ENCODE data around the gene ZNF101.
"Not testable (repeated sequence)": the region's sequence is repeated elsewhere in the genome, so short reads cannot be mapped to it uniquely, and the experiment has no call there.

The ZNF101 gene

GRCh38 chr19:19659646-19660245 lies 8.9 kb upstream of the ZNF101 start:
- DNase-seq (ENCODE audit: low read depth in 2 of 3, low spot score in 1 of 3): no peak

DNA sequence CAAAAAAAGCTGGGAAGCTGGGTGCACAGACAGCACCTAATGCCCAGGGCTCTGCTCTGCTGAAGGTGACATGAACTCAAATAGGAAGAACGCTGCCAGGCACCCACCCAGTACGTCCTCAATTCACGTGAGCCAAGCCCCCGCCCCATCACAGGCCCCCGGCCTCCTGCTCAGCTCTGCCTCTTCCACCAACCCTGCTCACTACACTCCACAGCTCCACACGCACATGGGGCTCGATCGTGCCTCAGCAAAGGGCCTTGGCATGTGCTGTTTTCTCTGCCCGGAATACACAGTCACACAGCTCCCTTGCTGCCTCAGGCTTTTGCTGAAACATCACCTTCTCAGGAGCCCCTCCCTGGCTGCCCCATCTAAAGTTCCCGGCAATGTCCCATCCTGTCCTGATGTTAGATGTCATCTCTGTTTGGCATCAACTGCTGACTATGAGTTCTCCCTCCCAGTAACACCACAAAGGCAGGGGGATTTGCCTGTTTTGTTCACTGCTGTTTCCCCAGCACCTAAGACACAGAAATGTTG lies 7.4 kb upstream of the ZNF101 start:
- DNase-seq (ENCODE audit: low read depth in 2 of 3, low spot score in 1 of 3): no peak

DNA sequence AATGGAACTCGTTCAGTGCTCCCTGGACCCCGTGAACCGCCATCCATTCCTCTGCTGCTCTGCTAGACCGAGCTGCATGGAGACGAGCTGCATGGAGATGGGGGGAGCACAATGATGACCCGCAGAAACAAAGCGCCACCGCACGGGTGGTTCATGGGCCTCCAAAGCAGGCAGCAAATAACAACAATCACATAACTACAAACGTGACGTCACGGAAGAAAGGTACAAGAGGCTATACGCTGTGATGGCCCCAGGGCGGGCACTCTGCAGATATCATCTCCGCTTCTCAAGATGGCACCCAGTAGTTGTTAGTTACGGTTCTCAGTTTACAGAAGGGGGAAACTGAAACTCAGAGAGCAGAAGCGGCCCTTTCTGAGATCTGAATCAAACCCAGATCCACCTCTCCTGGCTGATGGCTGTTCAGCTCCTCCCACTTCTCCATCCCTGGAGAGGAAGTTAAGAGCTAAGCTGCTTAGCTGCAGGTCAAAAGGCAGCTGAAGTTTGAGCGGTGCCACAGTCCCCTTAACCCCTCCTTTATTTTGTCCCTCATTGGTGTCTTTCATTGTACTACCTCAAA lies 6.9 kb upstream of the ZNF101 start:
- DNase-seq (ENCODE audit: low read depth in 2 of 3, low spot score in 1 of 3): peak; percentile 30 to 42 (median 32)

GRCh38 chr19:19662344-19662743 lies 6.3 kb upstream of the ZNF101 start:
- no peak for DNase-seq (ENCODE audit: low read depth in 2 of 3, low spot score in 1 of 3)

DNA sequence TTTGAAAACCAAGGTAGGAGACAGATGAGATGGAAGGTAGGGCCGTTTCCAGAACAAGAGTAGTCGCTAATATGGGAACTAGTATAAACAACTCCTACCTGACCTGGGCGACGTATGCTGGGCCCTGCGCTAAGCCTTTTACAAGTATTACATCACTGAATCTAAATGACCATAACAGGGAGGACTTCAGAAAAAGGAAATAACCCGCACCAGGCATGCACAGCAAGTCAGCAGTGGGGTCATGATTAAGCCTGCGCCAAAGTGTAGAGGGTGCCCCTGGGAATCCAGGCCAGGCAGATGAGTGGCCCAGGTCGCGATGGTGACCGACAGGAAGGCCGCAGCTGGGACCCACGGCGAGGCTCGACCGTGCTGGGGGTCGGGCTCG lies 5.8 kb upstream of the ZNF101 start:
- no peak for DNase-seq (ENCODE audit: low read depth in 2 of 3, low spot score in 1 of 3)

GRCh38 chr19:19663256-19664120 lies 5.2 kb upstream of the ZNF101 start, which contains the start of gene ATP13A1:
Gene ATP13A1 (minus strand): TSS chr19:19663676. CDS start chr19:19663666, 10 bp downstream.
- DNase-seq (ENCODE audit: low read depth in 2 of 3, low spot score in 1 of 3): peak; percentile 83 to 92 (median 88)

GRCh38 chr19:19665420-19665948 lies 3.2 kb upstream of the ZNF101 start:
- not testable (repeated sequence) for DNase-seq (ENCODE audit: low read depth in 2 of 3, low spot score in 1 of 3)

DNA sequence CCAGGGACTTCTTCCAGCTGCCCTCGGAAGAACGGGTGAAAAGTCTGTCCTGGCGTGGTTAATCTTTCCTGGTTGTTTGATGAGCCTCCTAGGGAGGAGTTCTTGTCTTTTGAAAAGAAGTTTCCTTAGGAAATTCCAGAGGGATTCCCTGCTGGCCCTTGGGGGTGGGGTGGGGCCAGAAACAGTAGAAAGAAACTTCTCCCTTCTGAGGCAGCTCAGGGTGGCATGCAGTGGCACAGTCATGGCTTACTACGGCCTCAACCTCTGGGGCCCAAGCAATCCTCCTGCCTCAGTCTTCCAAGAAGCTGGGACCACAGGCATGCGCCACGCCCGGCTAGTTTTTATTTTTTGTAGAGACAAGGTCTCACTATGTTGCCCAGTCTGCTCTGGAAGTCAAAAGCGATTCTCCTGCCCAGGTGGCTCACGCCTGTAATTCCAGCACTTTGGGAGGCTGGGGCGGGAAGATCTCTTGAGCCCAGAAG lies 1.5 kb downstream of the ZNF101 start:
- DNase-seq (ENCODE audit: low read depth in 2 of 3, low spot score in 1 of 3): no peak

GRCh38 chr19:19672816-19673215 lies 4.2 kb downstream of the ZNF101 start:
- DNase-seq (ENCODE audit: low read depth in 2 of 3, low spot score in 1 of 3): no peak

GRCh38 chr19:19674315-19674714 lies 5.7 kb downstream of the ZNF101 start:
- no peak for DNase-seq (ENCODE audit: low read depth in 2 of 3, low spot score in 1 of 3)

DNA sequence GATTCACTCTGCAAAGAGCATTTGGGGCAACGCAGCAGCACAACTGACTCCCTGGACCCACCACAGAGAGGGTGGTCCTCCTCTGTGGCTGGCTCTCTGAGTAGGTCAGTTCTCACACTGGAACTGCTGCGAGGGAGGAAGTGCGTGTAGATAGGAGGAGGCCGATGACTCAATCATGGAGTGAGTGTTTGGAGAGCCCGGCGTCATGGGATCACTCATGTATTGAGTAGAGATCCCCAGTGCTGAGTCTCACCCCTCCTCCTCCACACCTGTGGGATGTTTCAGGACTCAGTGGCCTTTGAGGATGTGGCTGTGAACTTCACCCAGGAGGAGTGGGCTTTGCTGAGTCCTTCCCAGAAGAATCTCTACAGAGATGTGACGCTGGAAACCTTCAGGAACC lies 8.9 kb downstream of the ZNF101 start:
- no peak for DNase-seq (ENCODE audit: low read depth in 2 of 3, low spot score in 1 of 3)

DNA sequence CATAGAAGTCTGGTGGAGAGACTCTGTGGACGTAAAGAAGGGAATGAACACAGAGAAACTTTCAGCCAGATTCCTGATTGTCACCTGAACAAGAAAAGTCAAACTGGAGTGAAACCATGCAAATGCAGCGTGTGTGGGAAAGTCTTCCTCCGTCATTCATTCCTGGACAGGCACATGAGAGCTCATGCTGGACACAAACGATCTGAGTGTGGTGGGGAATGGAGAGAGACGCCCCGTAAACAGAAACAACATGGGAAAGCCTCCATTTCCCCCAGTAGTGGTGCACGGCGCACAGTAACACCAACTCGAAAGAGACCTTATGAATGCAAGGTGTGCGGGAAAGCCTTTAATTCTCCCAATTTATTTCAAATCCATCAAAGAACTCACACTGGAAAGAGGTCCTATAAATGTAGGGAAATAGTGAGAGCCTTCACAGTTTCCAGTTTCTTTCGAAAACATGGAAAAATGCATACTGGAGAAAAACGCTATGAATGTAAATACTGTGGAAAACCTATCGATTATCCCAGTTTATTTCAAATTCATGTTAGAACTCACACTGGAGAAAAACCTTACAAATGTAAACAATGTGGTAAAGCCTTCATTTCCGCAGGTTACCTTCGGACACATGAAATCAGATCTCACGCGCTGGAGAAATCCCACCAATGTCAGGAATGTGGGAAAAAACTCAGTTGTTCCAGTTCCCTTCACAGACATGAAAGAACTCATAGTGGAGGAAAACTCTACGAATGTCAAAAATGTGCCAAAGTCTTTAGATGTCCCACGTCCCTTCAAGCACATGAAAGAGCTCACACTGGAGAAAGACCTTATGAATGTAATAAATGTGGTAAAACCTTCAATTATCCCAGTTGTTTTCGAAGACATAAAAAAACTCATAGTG lies 10.8 kb downstream of the ZNF101 start:
- DNase-seq (ENCODE audit: low read depth in 2 of 3, low spot score in 1 of 3): no peak

DNA sequence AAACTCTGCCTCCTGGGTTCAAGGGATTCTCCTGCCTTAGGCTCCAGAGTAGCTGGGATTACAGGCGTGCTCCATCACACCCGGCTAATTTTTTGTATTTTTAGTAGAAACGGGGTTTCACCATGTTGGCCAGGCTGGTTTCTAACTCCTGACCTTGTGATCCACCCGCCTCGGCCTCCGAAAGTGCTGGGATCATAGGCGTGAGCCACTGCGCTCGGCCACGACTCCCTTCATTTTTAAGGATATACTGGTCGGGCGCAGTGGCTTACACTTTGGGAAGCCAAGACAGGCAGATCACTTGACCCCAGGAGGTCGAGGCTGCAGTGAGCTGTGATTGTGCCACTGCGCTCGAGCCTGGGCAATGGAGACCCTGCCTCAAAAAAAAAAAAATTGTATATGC lies 17.5 kb downstream of the ZNF101 start:
- not testable (repeated sequence) for DNase-seq (ENCODE audit: low read depth in 2 of 3, low spot score in 1 of 3)

DNA sequence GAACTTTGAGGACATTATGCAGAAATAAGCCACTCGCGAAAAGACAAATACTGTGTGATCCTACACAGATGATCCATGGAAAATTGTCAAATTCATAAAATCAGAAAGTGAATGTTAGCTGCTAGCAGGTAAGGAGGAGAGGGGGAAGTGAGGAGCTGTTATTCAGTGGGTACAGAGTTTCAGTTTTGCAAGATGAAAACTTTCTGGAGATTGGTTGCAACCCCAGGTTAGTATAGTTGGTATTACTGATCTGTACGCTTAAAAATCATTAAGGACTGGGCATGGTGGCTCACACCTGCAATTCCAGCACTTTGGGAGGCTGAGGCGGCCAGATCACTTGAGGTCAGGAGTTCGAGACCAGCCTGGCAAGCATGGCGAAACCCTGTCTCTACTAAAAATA lies 17.9 kb downstream of the ZNF101 start:
- no peak for DNase-seq (ENCODE audit: low read depth in 2 of 3, low spot score in 1 of 3)

GRCh38 chr19:19687090-19687489 lies 18.5 kb downstream of the ZNF101 start:
- no peak for DNase-seq (ENCODE audit: low read depth in 2 of 3, low spot score in 1 of 3)

- DNase-seq (ENCODE audit: low read depth in 2 of 3, low spot score in 1 of 3): not testable (repeated sequence)
Measured at GRCh38 chr19:19689023-19689422, 20.4 kb downstream of the ZNF101 start.

DNA sequence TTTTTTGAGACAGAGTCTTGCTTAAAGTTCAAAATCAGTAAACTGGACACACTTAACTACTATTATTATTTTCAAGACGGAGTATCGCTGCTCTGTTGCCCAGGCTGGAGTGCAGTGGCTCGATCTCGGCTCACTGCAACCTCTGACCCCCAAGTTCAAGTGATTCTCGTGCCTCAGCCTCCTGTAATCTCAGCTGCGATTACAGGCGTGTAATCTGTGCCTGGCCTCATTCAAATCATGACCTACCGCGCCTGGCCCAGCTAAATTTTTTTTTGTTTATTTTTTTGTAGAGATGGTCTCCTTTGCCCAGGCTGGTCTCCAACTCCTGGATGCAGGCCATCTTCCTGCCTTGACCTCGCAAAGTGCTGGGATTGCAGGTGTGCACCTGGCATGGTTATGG lies 23.0 kb downstream of the ZNF101 start:
- no peak for DNase-seq (ENCODE audit: low read depth in 2 of 3, low spot score in 1 of 3)

DNA sequence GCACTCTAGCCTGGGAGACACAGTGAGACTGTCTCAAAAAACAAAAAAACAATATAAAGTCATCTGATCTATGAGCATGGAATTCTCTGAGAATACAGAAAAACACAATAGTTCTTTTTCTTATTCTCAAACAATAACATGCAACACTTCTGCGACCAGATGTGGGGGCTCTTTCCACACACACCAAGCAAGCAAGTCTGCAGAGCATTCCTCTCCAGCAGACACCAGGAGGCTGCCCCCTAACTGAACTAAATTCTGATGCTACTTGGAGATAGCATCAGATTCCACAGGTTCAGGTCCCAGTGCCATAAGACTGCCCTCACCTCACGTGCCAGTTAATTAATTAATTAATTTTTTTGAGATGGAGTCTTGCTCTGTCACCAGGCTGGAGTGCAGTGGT lies 27.7 kb downstream of the ZNF101 start:
- DNase-seq (ENCODE audit: low read depth in 2 of 3, low spot score in 1 of 3): no peak

- DNase-seq (ENCODE audit: low read depth in 2 of 3, low spot score in 1 of 3): no peak
Measured at GRCh38 chr19:19697589-19697988, 28.9 kb downstream of the ZNF101 start.

GRCh38 chr19:19700493-19700892 lies 31.9 kb downstream of the ZNF101 start:
- not testable (repeated sequence) for DNase-seq (ENCODE audit: low read depth in 2 of 3, low spot score in 1 of 3)

GRCh38 chr19:19704836-19705235 lies 36.2 kb downstream of the ZNF101 start:
- no peak for DNase-seq (ENCODE audit: low read depth in 2 of 3, low spot score in 1 of 3)
